Measurements from ENCODE around the gene MYO1H. TPM values are rescaled to one million over a fixed set of nuclear protein-coding genes. Genes with fewer than 3 reads are reported as not detected.
"Not testable (repeated sequence)": the region's sequence is repeated elsewhere in the genome, so short reads cannot be mapped to it uniquely, and the experiment has no call there.

The MYO1H gene
- total RNA-seq, 1 experiment from 2014 or later = 0.26 TPM

- H3K27me3 ChIP-seq (ENCODE audit: insufficient read depth, low read length) = no peaks in the 10 kb centered on the region
- no peak overlapping the region for H2BK15ac ChIP-seq (ENCODE audit: low read depth, low read length)
- whole genome bisulfite sequencing (ENCODE audit: extremely low coverage, insufficient read length, low lambda C conversion rate) = no CpG with 5 or more reads among the region's 3 CpGs
- Mint-ChIP-seq H3K36me3 (ENCODE audit: insufficient read depth in 1 of 3, low read depth in 3 of 3) (peaks cover 16 to 28% (median 24%) of the 10 kb centered on the region in 3 experiments; a peak in 6 of 7 replicates), H3K27ac (peak overlapping the region; percentile 55 to 74 (median 61); a peak in 3 of 7 replicates), H3K27me3 (ENCODE audit: low read depth) (no peaks in the 10 kb centered on the region), H3K9me3 (no peaks in the 10 kb centered on the region), H3K4me1 (peaks cover 28 to 29% of the 10 kb centered on the region in 2 experiments), H3K4me3 (no peak overlapping the region)
- no peak overlapping the region for H3K14ac ChIP-seq (ENCODE audit: insufficient read depth, low read length)
- no peaks in the 10 kb centered on the region for H4K20me1 ChIP-seq (ENCODE audit: control insufficient read depth, insufficient read depth, insufficient read length)
- H2BK12ac ChIP-seq (ENCODE audit: insufficient read length, low read depth, low read length) = no peak overlapping the region
- H3K4me2 ChIP-seq (ENCODE audit: insufficient read depth, insufficient read length, low read length) = no peak overlapping the region
- peaks cover 56% of the 10 kb centered on the region; the same call in 1 of the 2 replicates for H3K79me2 ChIP-seq (ENCODE audit: insufficient read depth, low read length)
- H2BK5ac ChIP-seq (ENCODE audit: insufficient read length, low read length) = no peak overlapping the region
- no peak overlapping the region for H3K18ac ChIP-seq (ENCODE audit: insufficient read length, low read depth, low read length)
- H3K23ac ChIP-seq (ENCODE audit: insufficient read length, low read depth, low read length) = no peak overlapping the region
- no peak overlapping the region for H2AK5ac ChIP-seq (ENCODE audit: insufficient read length, low read length)
- no peak overlapping the region for H3T11ph ChIP-seq (ENCODE audit: low read length)
- H4K91ac ChIP-seq (ENCODE audit: insufficient read length, low read depth, low read length) = no peak overlapping the region
- no peak overlapping the region for H2BK120ac ChIP-seq (ENCODE audit: low read depth, low read length, poor library complexity, severe bottlenecking)
- H3K4ac ChIP-seq (ENCODE audit: low read depth, low read length) = no peak overlapping the region
- H3K9me3 ChIP-seq (ENCODE audit: control insufficient read depth, low read depth, low read length) = no peaks in the 10 kb centered on the region
- TF ChIP-seq CTCF (conservative IDR thresholded peaks at IDR 0.05) = no peak
- peaks cover 15% of the 10 kb centered on the region for H3K79me1 ChIP-seq (ENCODE audit: insufficient read depth, low read depth, low read length, poor library complexity, severe bottlenecking)
- no peak for DNase-seq
- H4K8ac ChIP-seq (replicated peaks; ENCODE audit: insufficient read length, low read depth, low read length) = no peak overlapping the region
- no peak overlapping the region for H2AFZ ChIP-seq (ENCODE audit: low read length)
- H3K27ac ChIP-seq (ENCODE audit: insufficient read length, low read depth, low read length) = no peak overlapping the region
- H4K5ac ChIP-seq (ENCODE audit: insufficient read length, low read depth, low read length) = no peak overlapping the region
- peaks cover 4% of the 10 kb centered on the region; the same call in 1 of the 2 replicates for H3K4me1 ChIP-seq (ENCODE audit: insufficient read depth, low read length)
- H2BK20ac ChIP-seq (ENCODE audit: low read depth, low read length, poor library complexity, severe bottlenecking) = no peak overlapping the region
- H3K23me2 ChIP-seq (ENCODE audit: insufficient read length, low read depth, low read length, poor library complexity, severe bottlenecking) = peaks cover 19% of the 10 kb centered on the region
- H3K9ac ChIP-seq (ENCODE audit: extremely low read depth, insufficient read length, low read length) = no peak overlapping the region
- no peak overlapping the region for H3K56ac ChIP-seq (ENCODE audit: insufficient read length, low read depth, low read length)
Observed at GRCh38 chr12:109473006-109473405, 125.3 kb downstream of the MYO1H start.

DNA sequence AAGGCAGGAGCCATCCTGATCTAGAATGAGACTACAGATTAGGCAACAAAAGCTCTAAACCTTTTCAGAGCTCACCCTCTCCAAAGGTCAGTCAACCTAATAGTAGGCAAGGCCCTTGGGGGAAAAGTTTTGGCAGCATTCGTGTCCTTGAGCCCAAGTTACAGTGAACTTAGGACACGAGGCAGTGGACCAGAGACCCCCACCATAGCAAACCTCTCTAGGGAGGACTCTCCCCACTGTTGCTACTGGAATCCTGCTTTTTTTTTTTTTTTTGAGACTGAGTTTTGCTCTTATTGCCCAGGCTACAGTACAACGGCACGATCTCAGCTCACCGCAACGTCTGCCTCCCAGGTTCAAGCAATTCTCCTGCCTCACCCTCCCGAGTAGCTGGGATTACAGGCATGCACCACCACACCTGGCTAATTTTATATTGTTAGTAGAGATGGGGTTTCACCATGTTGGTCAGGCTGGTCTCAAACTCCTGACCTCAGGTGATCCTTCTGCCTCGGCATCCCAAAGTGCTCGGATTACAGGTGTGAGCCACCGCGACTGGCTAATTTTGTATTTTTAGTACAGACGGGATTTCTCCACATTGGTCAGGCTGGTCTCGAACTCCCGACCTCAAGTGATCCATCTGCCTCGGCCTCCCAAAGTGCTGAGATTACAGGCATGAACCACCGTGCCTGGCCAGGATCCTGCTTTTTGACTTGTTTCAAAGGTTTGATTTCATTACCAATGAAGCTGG, 126.0 kb downstream of the MYO1H start:
- not testable (repeated sequence) for H3K18ac ChIP-seq (ENCODE audit: insufficient read length, low read depth, low read length); H3K27ac ChIP-seq (ENCODE audit: insufficient read length, low read depth, low read length); H3K9me3 ChIP-seq (ENCODE audit: control insufficient read depth, low read depth, low read length); H2BK120ac ChIP-seq (ENCODE audit: low read depth, low read length, poor library complexity, severe bottlenecking); DNase-seq; H3T11ph ChIP-seq (ENCODE audit: low read length); H3K4me3 Mint-ChIP-seq; H2BK15ac ChIP-seq (ENCODE audit: low read depth, low read length); H2BK12ac ChIP-seq (ENCODE audit: insufficient read length, low read depth, low read length); H3K4me1 ChIP-seq (ENCODE audit: insufficient read depth, low read length); H3K14ac ChIP-seq (ENCODE audit: insufficient read depth, low read length); H4K8ac ChIP-seq (replicated peaks; ENCODE audit: insufficient read length, low read depth, low read length); H3K27me3 ChIP-seq (ENCODE audit: insufficient read depth, low read length); H3K9me3 Mint-ChIP-seq; H4K20me1 ChIP-seq (ENCODE audit: control insufficient read depth, insufficient read depth, insufficient read length); H3K27me3 Mint-ChIP-seq (ENCODE audit: low read depth); H3K27ac Mint-ChIP-seq; H2BK20ac ChIP-seq (ENCODE audit: low read depth, low read length, poor library complexity, severe bottlenecking); H3K4ac ChIP-seq (ENCODE audit: low read depth, low read length); H3K9ac ChIP-seq (ENCODE audit: extremely low read depth, insufficient read length, low read length); H2AFZ ChIP-seq (ENCODE audit: low read length); H3K4me2 ChIP-seq (ENCODE audit: insufficient read depth, insufficient read length, low read length); H2AK5ac ChIP-seq (ENCODE audit: insufficient read length, low read length); H3K23ac ChIP-seq (ENCODE audit: insufficient read length, low read depth, low read length); H4K5ac ChIP-seq (ENCODE audit: insufficient read length, low read depth, low read length); H3K56ac ChIP-seq (ENCODE audit: insufficient read length, low read depth, low read length); H2BK5ac ChIP-seq (ENCODE audit: insufficient read length, low read length); H4K91ac ChIP-seq (ENCODE audit: insufficient read length, low read depth, low read length)
- H3K23me2 ChIP-seq (ENCODE audit: insufficient read length, low read depth, low read length, poor library complexity, severe bottlenecking) = peaks cover 21% of the 10 kb centered on the region
- Mint-ChIP-seq H3K4me1 (peaks cover 24 to 27% of the 10 kb centered on the region in 2 experiments), H3K36me3 (ENCODE audit: insufficient read depth in 1 of 3, low read depth in 3 of 3) (peaks cover 10 to 22% (median 17%) of the 10 kb centered on the region in 3 experiments; a peak in 6 of 7 replicates)
- H3K79me2 ChIP-seq (ENCODE audit: insufficient read depth, low read length) = peaks cover 55% of the 10 kb centered on the region; the same call in 1 of the 2 replicates
- H3K79me1 ChIP-seq (ENCODE audit: insufficient read depth, low read depth, low read length, poor library complexity, severe bottlenecking) = peaks cover 18% of the 10 kb centered on the region
- WGBS (ENCODE audit: extremely low coverage, insufficient read length, low lambda C conversion rate) = no CpG with 5 or more reads among the region's 16 CpGs

All from H9 (cell line).